ENCODE data around the gene DAZAP1.
"Not testable (repeated sequence)": the region's sequence is repeated elsewhere in the genome, so short reads cannot be mapped to it uniquely, and the experiment has no call there.

DAZAP1 gene

GRCh38 chr19:1437609-1438008, 30.2 kb downstream of the DAZAP1 start:
- no peak for TF ChIP-seq CTCF (IDR thresholded peaks at IDR 0.05)
- DNase-seq (ENCODE audit: low spot score): no peak
- no peak overlapping the region for H3K27ac ChIP-seq
- H3K4me3 ChIP-seq: peak overlapping the region; percentile 87

- peak within 1 kb of the TSS; percentile 87 for H3K4me3 ChIP-seq
- peak; percentile 95 for DNase-seq (ENCODE audit: low spot score)
- peak; percentile 90 for TF ChIP-seq CTCF (IDR thresholded peaks at IDR 0.05)
- H3K27ac ChIP-seq: peak within 1 kb of the TSS; percentile 83 to 86
Measured at GRCh38 chr19:1438035-1438932, 30.9 kb downstream of the DAZAP1 start, which contains the start of gene RPS15. Gene RPS15, plus strand, starts transcription at chr19:1438396. Its CDS starts 30 bp downstream, at chr19:1438426.

GRCh38 chr19:1438933-1439354, 31.6 kb downstream of the DAZAP1 start:
- Histone ChIP-seq H3K4me3 (peak overlapping the region; percentile 87), H3K27ac (peak overlapping the region; percentile 83 to 86)
- no peak for TF ChIP-seq CTCF (IDR thresholded peaks at IDR 0.05)
- no peak for DNase-seq (ENCODE audit: low spot score)

GRCh38 chr19:1439525-1440417, 32.4 kb downstream of the DAZAP1 start:
- not testable (repeated sequence) for DNase-seq (ENCODE audit: low spot score)
- peak overlapping the region in 1 of 2 donors; percentile 83 for H3K27ac ChIP-seq
- H3K4me3 ChIP-seq: peak overlapping the region; percentile 87

GRCh38 chr19:1440418-1440801, 33.0 kb downstream of the DAZAP1 start:
- no peak for TF ChIP-seq CTCF (IDR thresholded peaks at IDR 0.05)
- DNase-seq (ENCODE audit: low spot score): no peak
- Histone ChIP-seq H3K4me3 (peak overlapping the region; percentile 87), H3K27ac (no peak overlapping the region)

- Histone ChIP-seq H3K27ac (no peak overlapping the region), H3K4me3 (no peak overlapping the region)
- DNase-seq (ENCODE audit: low spot score): no peak
- TF ChIP-seq CTCF (IDR thresholded peaks at IDR 0.05): no peak
Measured at GRCh38 chr19:1441022-1441426, 33.6 kb downstream of the DAZAP1 start.

Measured in coronary artery (tissue), 2 donors.